OCI-LY7 (cell line): ENCODE measurements around the gene FDPS. TPM values are rescaled to one million over a fixed set of nuclear protein-coding genes. Genes with fewer than 3 reads are reported as not detected.

ENCODE experiments used
- BruUV-seq: library from RNA; stranded (reverse); fragments of 400-500 nt; replicated peaks from 2 replicates; lab custom pipeline; 2021; lab: Mats Ljungman, UMichigan
- CTCF ChIA-PET: fragments of 300-600 bp; sonication (Branson Sonifier 250); formaldehyde crosslinking; loops from one replicate; lab custom pipeline; 2022; ENCODE audit warnings: antibody characterized with exemption; ENCODE audit not compliant: unreplicated experiment; lab: Charles Lee
- POLR2A ChIA-PET: fragments of 300-600 bp; sonication (Branson Sonifier 250); formaldehyde crosslinking; loops from one replicate; lab custom pipeline; 2022; ENCODE audit warnings: antibody characterized with exemption; lab: Charles Lee
- DNase-seq: peaks from one replicate; pipeline ENCODE4 v3.0.0-alpha.2; 2015; ENCODE audit warnings: low spot score
- H2AFZ ChIP-seq: fragments of 200-600 bp; sonication (generic), shearing (Covaris generic); 2 replicates; pipeline ENCODE4 v1.6.1; 2014; ENCODE audit warnings: mild to moderate bottlenecking, antibody characterized with exemption, low read length, moderate library complexity
- H3K27ac ChIP-seq: fragments of 200-600 bp; sonication (generic); 2 replicates; pipeline ENCODE4 v1.5.1; 2014; ENCODE audit warnings: mixed run types, low read depth, mild to moderate bottlenecking, moderate library complexity, low read length, inconsistent platforms; ENCODE audit not compliant: poor library complexity, severe bottlenecking
- H3K36me3 ChIP-seq: fragments of 200-600 bp; sonication (generic); 2 replicates; pipeline ENCODE4 v1.6.1; 2014; ENCODE audit warnings: mild to moderate bottlenecking, antibody characterized with exemption, low read length, moderate library complexity, mixed read lengths; ENCODE audit not compliant: insufficient read depth
- H3K4me1 ChIP-seq: fragments of 200-600 bp; sonication (generic); 2 replicates; pipeline ENCODE4 v1.5.1; 2014; ENCODE audit warnings: mild to moderate bottlenecking, low read length; ENCODE audit not compliant: insufficient read depth, poor library complexity, severe bottlenecking
- H3K4me2 ChIP-seq: fragments of 200-600 bp; sonication (generic); 2 replicates; pipeline ENCODE4 v1.6.1; 2014; ENCODE audit warnings: mild to moderate bottlenecking, low read length
- H3K4me3 ChIP-seq: fragments of 200-600 bp; sonication (generic); 2 replicates; pipeline ENCODE4 v1.5.1; 2014; ENCODE audit warnings: mild to moderate bottlenecking, low read depth, low read length; ENCODE audit not compliant: poor library complexity, severe bottlenecking
- H3K79me2 ChIP-seq: fragments of 200-600 bp; sonication (generic); 2 replicates; pipeline ENCODE4 v1.6.1; 2016; ENCODE audit warnings: low read depth, mild to moderate bottlenecking, low read length, moderate library complexity, mixed read lengths; ENCODE audit not compliant: insufficient read depth
- H3K9me2 ChIP-seq: fragments of 200-600 bp; sonication (generic); 2 replicates; pipeline ENCODE4 v1.6.1; 2016; ENCODE audit warnings: mild to moderate bottlenecking, low read length, mixed read lengths; ENCODE audit not compliant: insufficient read depth
- H3K9me3 ChIP-seq: fragments of 200-600 bp; sonication (generic); 2 replicates; pipeline ENCODE4 v1.6.1; 2014; ENCODE audit warnings: mild to moderate bottlenecking, mixed run types, low read length, mixed read lengths
- H4K20me1 ChIP-seq: fragments of 200-600 bp; sonication (generic); 2 replicates; pipeline ENCODE4 v1.6.1; 2014; ENCODE audit warnings: mild to moderate bottlenecking, antibody characterized with exemption, low read length, moderate library complexity, mixed read lengths; ENCODE audit not compliant: insufficient read depth
- CTCF ChIP-seq: fragments of 200-600 bp; sonication (generic); conservative IDR thresholded peaks from 2 replicates; pipeline ENCODE4 v1.5.1; 2014; ENCODE audit warnings: mild to moderate bottlenecking, antibody characterized with exemption, low read length, moderate library complexity, mixed read lengths
- EZH2phosphoT487 ChIP-seq: fragments of 200-600 bp; sonication (generic); IDR thresholded peaks from 2 replicates; pipeline ENCODE4 v1.6.1; 2018; ENCODE audit warnings: low read depth, borderline replicate concordance, mild to moderate bottlenecking, mixed run types, antibody characterized with exemption, low read length, moderate library complexity, mixed read lengths
- intact Hi-C: fragments of 100-400 bp; cut with micrococcal nuclease; formaldehyde crosslinking; loops from one replicate; pipeline ENCODE4 v1.10.0; 2022; ENCODE audit not compliant: unreplicated experiment
- total RNA-seq, 2 experiments: library from RNA; depleted of rRNA in 1 of 2; stranded (reverse); fragments of >200 nt in 1 of 2; shearing (Covaris generic) in 1 of 2; gene quantifications; 2 replicates each; pipeline ENCODE4 v1.2.3, GENCODE V29; 2014 to 2022

The FDPS gene
- total RNA-seq, 2 experiments from 2014 or later, result 263 to 531 TPM

GRCh38 chr1:155293086-155293749 lies 15.4 kb upstream of the FDPS start:
- TF ChIP-seq CTCF, result no peak
- no peak for TF ChIP-seq EZH2phosphoT487
- Histone ChIP-seq H3K4me3 (no peak overlapping the region), H2AFZ (no peak overlapping the region), H3K27ac (no peak overlapping the region), H4K20me1 (no peaks in the 10 kb centered on the region), H3K9me2 (no peaks in the 10 kb centered on the region), H3K9me3 (no peaks in the 10 kb centered on the region), H3K79me2 (no peaks in the 10 kb centered on the region), H3K36me3 (no peaks in the 10 kb centered on the region), H3K4me1 (peaks cover 17% of the 10 kb centered on the region), H3K4me2 (no peak overlapping the region)
- POLR2A ChIA-PET, result interaction anchor here (0.7 to 1.3 kb wide), 2 partner anchors 20 to 1303 kb away, joined by 3 to 4 read pairs; partner anchors contain the start of gene CLK2
- BruUV-seq, result no TSS peak
- CTCF ChIA-PET, result interaction anchor here (0.6 kb wide), 1 partner anchor 233 kb away, joined by 7 read pairs; no protein-coding TSS in a partner anchor
- intact Hi-C loops, result no loop called here
- no peak for DNase-seq

- BruUV-seq, result no TSS peak
Observed at GRCh38 chr1:155294520-155295182, 14.0 kb upstream of the FDPS start.

More at GRCh38 chr1:155294520-155295182, 14.0 kb upstream of the FDPS start:
- peaks cover 17% of the 10 kb centered on the region for H3K4me1 ChIP-seq
- CTCF ChIA-PET, result no interaction called here
- no peak overlapping the region for H3K27ac ChIP-seq
- H2AFZ ChIP-seq, result no peak overlapping the region
- POLR2A ChIA-PET, result no interaction called here
- H3K36me3 ChIP-seq, result no peaks in the 10 kb centered on the region
- no peaks in the 10 kb centered on the region for H3K9me2 ChIP-seq
- no peak overlapping the region for H3K4me2 ChIP-seq
- no peaks in the 10 kb centered on the region for H4K20me1 ChIP-seq
- DNase-seq, result no peak
- no peaks in the 10 kb centered on the region for H3K9me3 ChIP-seq
- intact Hi-C loops, result no loop called here
- H3K79me2 ChIP-seq, result no peaks in the 10 kb centered on the region
- no peak overlapping the region for H3K4me3 ChIP-seq
- TF ChIP-seq EZH2phosphoT487, result no peak
- TF ChIP-seq CTCF, result no peak
